ENCODE data around the gene NR2C1. TPM values are rescaled to one million over a fixed set of nuclear protein-coding genes. Genes with fewer than 3 reads are reported as not detected.

NR2C1 gene
- total and polyA plus RNA-seq, 2 of the 8 experiments (the other 6 are each of a cell fraction or from before 2014, with no cell fraction given), result 22.8 to 48.3 TPM

- Histone ChIP-seq H3K23me2 (ENCODE audit: low read depth, low read length) (no peaks in the 10 kb centered on the region), H2BK15ac (ENCODE audit: low read length) (no peak overlapping the region), H2BK5ac (ENCODE audit: low read depth, low read length) (no peak overlapping the region), H2BK120ac (replicated peaks; ENCODE audit: low read depth, low read length) (no peak overlapping the region), H2BK12ac (ENCODE audit: low read depth, low read length) (no peak overlapping the region), H3K4me2 (ENCODE audit: insufficient read depth in 1 of 2, low read depth in 2 of 2, low read length in 2 of 2) (no peak overlapping the region), H4K20me1 (replicated peaks in 1 of 2; ENCODE audit: control insufficient read depth in 1 of 2, insufficient read depth in 2 of 2, low read length in 2 of 2) (peaks cover 0 to 2% of the 10 kb centered on the region in 2 experiments), H4K91ac (replicated peaks; ENCODE audit: insufficient read length, low read length) (no peak overlapping the region), H2AFZ (ENCODE audit: low read length) (no peak overlapping the region), H3K79me1 (ENCODE audit: low read depth, low read length) (no peaks in the 10 kb centered on the region), H4K8ac (ENCODE audit: extremely low read depth, insufficient read depth, low read length) (no peak overlapping the region), H3K23ac (ENCODE audit: insufficient read length) (no peak overlapping the region), H3K14ac (ENCODE audit: insufficient read length) (no peak overlapping the region), H4K5ac (ENCODE audit: insufficient read length, low read depth, low read length) (no peak overlapping the region), H2BK20ac (ENCODE audit: low read length) (no peak overlapping the region), H3K18ac (ENCODE audit: extremely low read depth, low read length) (no peak overlapping the region), H3K9me3 (ENCODE audit: insufficient read depth in 2 of 2, low read depth in 1 of 2, low read length in 1 of 2) (no peaks in the 10 kb centered on the region), H3K27ac (ENCODE audit: low read depth, low read length) (no peak overlapping the region; the same call in 1 of the 2 replicates), H3K36me3 (ENCODE audit: control insufficient read depth in 2 of 4, insufficient read depth in 4 of 4, low read length in 3 of 4) (no peaks in the 10 kb centered on the region), H3K56ac (replicated peaks; ENCODE audit: insufficient read length, low read depth, low read length) (no peak overlapping the region), H3K79me2 (ENCODE audit: control insufficient read depth in 1 of 2, insufficient read depth in 2 of 2, low read length in 2 of 2) (no peaks in the 10 kb centered on the region), H3K4ac (replicated peaks; ENCODE audit: insufficient read length, low read depth, low read length) (no peak overlapping the region), H3K4me1 (replicated peaks in 1 of 4; ENCODE audit: control insufficient read depth in 3 of 4, insufficient read depth in 4 of 4, low read length in 3 of 4) (peaks cover 0 to 6% (median 1%) of the 10 kb centered on the region in 4 experiments; a peak in 2 of 7 replicates), H2AK5ac (ENCODE audit: low read depth, low read length) (no peak overlapping the region), H3K27me3 (replicated peaks in 1 of 4; ENCODE audit: control insufficient read depth in 3 of 4, extremely low read depth in 1 of 4, insufficient read depth in 3 of 4, low read length in 3 of 4) (no peaks in the 10 kb centered on the region), H3K9ac (replicated peaks in 1 of 4; ENCODE audit: extremely low read depth in 1 of 4, low read depth in 3 of 4, low read length in 3 of 4) (no peak overlapping the region), H3K4me3 (ENCODE audit: extremely low read depth in 1 of 4, insufficient read depth in 2 of 4, low read depth in 3 of 4, low read length in 4 of 4) (no peak overlapping the region)
- WGBS, 2 experiments (ENCODE audit: extremely low coverage in 1 of 2, insufficient coverage in 1 of 2, insufficient read length in 1 of 2, insufficient replicate concordance in 2 of 2, low coverage in 1 of 2, low lambda C conversion rate in 2 of 2, missing lambda C conversion rate in 1 of 2), result 83% methylated on average over 7 of the region's 7 CpGs; no CpG with 5 or more reads in 1 of the 2 experiments
- CTCF ChIA-PET (ENCODE audit: partially characterized antibody), result interaction anchor here (0.6 to 3.2 kb wide), 8 partner anchors 8 to 49 kb away, joined by 3 to 12 read pairs (median 4); no protein-coding TSS in a partner anchor
- TF ChIP-seq NRF1 (IDR thresholded peaks at IDR 0.05; ENCODE audit: low read depth, low read length), result no peak
- TF ChIP-seq BRCA1 (IDR thresholded peaks at IDR 0.05; ENCODE audit: low read depth, low read length), result no peak
- TF ChIP-seq SIX5 (IDR thresholded peaks at IDR 0.05; ENCODE audit: low read depth, low read length), result no peak
- no peak for TF ChIP-seq ATF2 (IDR thresholded peaks at IDR 0.05; ENCODE audit: low read length)
- DNase-seq (ENCODE audit: low read depth in 1 of 2, low spot score in 2 of 2) (no peak), FAIRE-seq (no peak)
- POLR2A ChIA-PET (ENCODE audit: partially characterized antibody), result interaction anchor here (0.6 to 4.3 kb wide), 4 partner anchors 9 to 380 kb away, joined by 3 to 18 read pairs (median 6); partner anchors contain the start of gene NDUFA12
Observed at GRCh38 chr12:94982456-94982855, 91.0 kb downstream of the NR2C1 start.
